ENCODE data around the gene FMN1. TPM values are rescaled to one million over a fixed set of nuclear protein-coding genes. Genes with fewer than 3 reads are reported as not detected.

FMN1 gene
- total and polyA plus RNA-seq, 10 of the 15 experiments (the other 5 are each of a cell fraction or from before 2014, with no cell fraction given) = 0.05 to 0.16 (median 0.08) TPM; not detected in 4

DNA sequence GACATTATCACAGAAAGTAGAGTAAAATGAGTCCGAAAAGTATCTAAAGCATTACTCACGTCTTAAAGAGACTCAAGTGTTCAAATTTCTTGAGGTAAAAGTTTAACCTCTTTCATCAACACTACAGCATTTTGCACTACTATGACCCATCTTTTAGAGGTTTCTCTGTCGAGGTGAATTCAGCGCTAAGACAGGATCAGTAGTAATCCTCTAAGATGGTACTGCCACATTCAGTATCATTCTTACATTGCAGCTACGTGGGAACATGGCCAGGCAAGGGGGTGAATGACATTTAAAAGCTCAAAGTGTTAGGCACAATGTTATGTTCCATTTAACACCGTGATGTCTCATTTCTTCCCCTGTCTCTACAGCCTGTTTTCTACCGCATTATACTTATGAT lies 210.8 kb downstream of the FMN1 start (continued):
- TF ChIP-seq E4F1 (IDR thresholded peaks at IDR 0.05; ENCODE audit: borderline replicate concordance, partially characterized antibody) = no peak
- TF ChIP-seq, protein P1, sequence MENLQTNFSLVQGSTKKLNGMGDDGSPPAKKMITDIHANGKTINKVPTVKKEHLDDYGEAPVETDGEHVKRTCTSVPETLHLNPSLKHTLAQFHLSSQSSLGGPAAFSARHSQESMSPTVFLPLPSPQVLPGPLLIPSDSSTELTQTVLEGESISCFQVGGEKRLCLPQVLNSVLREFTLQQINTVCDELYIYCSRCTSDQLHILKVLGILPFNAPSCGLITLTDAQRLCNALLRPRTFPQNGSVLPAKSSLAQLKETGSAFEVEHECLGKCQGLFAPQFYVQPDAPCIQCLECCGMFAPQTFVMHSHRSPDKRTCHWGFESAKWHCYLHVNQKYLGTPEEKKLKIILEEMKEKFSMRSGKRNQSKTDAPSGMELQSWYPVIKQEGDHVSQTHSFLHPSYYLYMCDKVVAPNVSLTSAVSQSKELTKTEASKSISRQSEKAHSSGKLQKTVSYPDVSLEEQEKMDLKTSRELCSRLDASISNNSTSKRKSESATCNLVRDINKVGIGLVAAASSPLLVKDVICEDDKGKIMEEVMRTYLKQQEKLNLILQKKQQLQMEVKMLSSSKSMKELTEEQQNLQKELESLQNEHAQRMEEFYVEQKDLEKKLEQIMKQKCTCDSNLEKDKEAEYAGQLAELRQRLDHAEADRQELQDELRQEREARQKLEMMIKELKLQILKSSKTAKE (IDR thresholded peaks at IDR 0.05; ENCODE audit: low read depth, poor library complexity, severe bottlenecking) = no peak
- TF ChIP-seq FOS (IDR thresholded peaks at IDR 0.05; ENCODE audit: borderline replicate concordance, extremely low read depth, insufficient read length) = no peak
- TF ChIP-seq NFIC (IDR thresholded peaks at IDR 0.05; ENCODE audit: low read depth, low read length) = no peak

DNA sequence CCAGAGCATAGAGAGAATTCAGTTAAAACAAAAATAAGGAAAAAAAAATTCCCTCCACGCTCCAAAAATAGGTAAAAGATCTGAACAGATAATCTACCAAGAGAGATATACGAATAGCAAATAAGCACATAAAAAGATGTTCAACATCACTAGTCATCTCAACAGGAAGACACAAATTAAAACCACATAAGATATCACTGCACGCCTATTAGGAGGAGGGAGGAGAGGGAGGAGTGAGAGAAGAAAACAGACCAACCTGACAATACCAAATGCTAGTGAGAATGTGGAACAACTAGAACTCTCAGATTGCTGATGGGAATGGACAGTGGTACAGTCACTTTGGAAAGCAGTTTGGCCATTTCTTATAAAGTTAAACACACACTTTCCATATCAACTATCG lies 212.5 kb downstream of the FMN1 start:
- no peak overlapping the region for H3K4me2 ChIP-seq (ENCODE audit: control insufficient read depth, insufficient read depth)
- DNase-seq (ENCODE audit: low read depth, low spot score) = no peak
- H3K9ac ChIP-seq (ENCODE audit: control insufficient read depth, insufficient read depth, low read length) = no peak overlapping the region
- ChIA-PET SMC1A (ENCODE audit: uncharacterized antibody, unreplicated experiment) (no interaction called here), RAD21 (ENCODE audit: unreplicated experiment) (no interaction called here), POLR2A (no interaction called here), CTCF (no interaction called here)
- no peaks in the 10 kb centered on the region for H3K36me3 ChIP-seq (ENCODE audit: control insufficient read depth in 2 of 2, insufficient read depth in 2 of 2, low read length in 1 of 2)
- H3K9me3 ChIP-seq (replicated peaks; ENCODE audit: control insufficient read depth, insufficient read depth, low read length) = no peaks in the 10 kb centered on the region
- H2AFZ ChIP-seq (ENCODE audit: control insufficient read depth, low read depth, low read length) = no peak overlapping the region
- H3K27me3 ChIP-seq (replicated peaks in 1 of 2; ENCODE audit: control insufficient read depth in 2 of 2, insufficient read depth in 2 of 2, low read length in 1 of 2) = no peaks in the 10 kb centered on the region
- FAIRE-seq = no peak
- H3K27ac ChIP-seq (ENCODE audit: control insufficient read depth, insufficient read depth) = no peak overlapping the region
- ATAC-seq = no peak
- no TSS peak for BruUV-seq (replicated peaks)
- intact Hi-C loops (cut with micrococcal nuclease; ENCODE audit: unreplicated experiment) (no loop called here), in situ Hi-C loops (cut with MboI) (no loop called here)
- 34% methylated on average over 4 of the region's 4 CpGs for WGBS (ENCODE audit: insufficient coverage, insufficient replicate concordance, low lambda C conversion rate, missing lambda C conversion rate)
- H3K4me3 ChIP-seq = no peak overlapping the region
- no peaks in the 10 kb centered on the region for H3K4me1 ChIP-seq (ENCODE audit: control insufficient read depth, insufficient read depth, low read length)
- H4K20me1 ChIP-seq (ENCODE audit: control insufficient read depth, insufficient read depth) = no peaks in the 10 kb centered on the region
- H3K79me2 ChIP-seq (ENCODE audit: control insufficient read depth, insufficient read depth, low read length) = no peaks in the 10 kb centered on the region
- TF ChIP-seq BACH1 (IDR thresholded peaks at IDR 0.05; ENCODE audit: borderline replicate concordance) (no peak), PAX8 (IDR thresholded peaks at IDR 0.05) (no peak), POLR2AphosphoS2 (IDR thresholded peaks at IDR 0.05; ENCODE audit: low read depth, low read length) (no peak), CEBPB (IDR thresholded peaks at IDR 0.05; ENCODE audit: borderline replicate concordance in 1 of 2, low read depth in 2 of 2, low read length in 2 of 2) (no peak), ASH2L (IDR thresholded peaks at IDR 0.05; ENCODE audit: borderline replicate concordance, low read depth) (no peak), PAX5 (IDR thresholded peaks at IDR 0.05; ENCODE audit: borderline replicate concordance, low read depth, low read length) (no peak), GATAD2B (conservative IDR thresholded peaks at IDR 0.05; ENCODE audit: low read depth) (no peak), NFIC (IDR thresholded peaks at IDR 0.05; ENCODE audit: low read depth, low read length) (no peak), JUNB (IDR thresholded peaks at IDR 0.05) (no peak), ZNF622 (IDR thresholded peaks at IDR 0.05) (no peak), FOS (IDR thresholded peaks at IDR 0.05; ENCODE audit: borderline replicate concordance, extremely low read depth, insufficient read length) (no peak), ZBED1 (IDR thresholded peaks at IDR 0.05; ENCODE audit: borderline replicate concordance) (no peak), BMI1 (IDR thresholded peaks at IDR 0.05; ENCODE audit: borderline replicate concordance) (no peak)
- TF ChIP-seq, protein P2, sequence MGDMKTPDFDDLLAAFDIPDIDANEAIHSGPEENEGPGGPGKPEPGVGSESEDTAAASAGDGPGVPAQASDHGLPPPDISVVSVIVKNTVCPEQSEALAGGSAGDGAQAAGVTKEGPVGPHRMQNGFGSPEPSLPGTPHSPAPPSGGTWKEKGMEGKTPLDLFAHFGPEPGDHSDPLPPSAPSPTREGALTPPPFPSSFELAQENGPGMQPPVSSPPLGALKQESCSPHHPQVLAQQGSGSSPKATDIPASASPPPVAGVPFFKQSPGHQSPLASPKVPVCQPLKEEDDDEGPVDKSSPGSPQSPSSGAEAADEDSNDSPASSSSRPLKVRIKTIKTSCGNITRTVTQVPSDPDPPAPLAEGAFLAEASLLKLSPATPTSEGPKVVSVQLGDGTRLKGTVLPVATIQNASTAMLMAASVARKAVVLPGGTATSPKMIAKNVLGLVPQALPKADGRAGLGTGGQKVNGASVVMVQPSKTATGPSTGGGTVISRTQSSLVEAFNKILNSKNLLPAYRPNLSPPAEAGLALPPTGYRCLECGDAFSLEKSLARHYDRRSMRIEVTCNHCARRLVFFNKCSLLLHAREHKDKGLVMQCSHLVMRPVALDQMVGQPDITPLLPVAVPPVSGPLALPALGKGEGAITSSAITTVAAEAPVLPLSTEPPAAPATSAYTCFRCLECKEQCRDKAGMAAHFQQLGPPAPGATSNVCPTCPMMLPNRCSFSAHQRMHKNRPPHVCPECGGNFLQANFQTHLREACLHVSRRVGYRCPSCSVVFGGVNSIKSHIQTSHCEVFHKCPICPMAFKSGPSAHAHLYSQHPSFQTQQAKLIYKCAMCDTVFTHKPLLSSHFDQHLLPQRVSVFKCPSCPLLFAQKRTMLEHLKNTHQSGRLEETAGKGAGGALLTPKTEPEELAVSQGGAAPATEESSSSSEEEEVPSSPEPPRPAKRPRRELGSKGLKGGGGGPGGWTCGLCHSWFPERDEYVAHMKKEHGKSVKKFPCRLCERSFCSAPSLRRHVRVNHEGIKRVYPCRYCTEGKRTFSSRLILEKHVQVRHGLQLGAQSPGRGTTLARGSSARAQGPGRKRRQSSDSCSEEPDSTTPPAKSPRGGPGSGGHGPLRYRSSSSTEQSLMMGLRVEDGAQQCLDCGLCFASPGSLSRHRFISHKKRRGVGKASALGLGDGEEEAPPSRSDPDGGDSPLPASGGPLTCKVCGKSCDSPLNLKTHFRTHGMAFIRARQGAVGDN (IDR thresholded peaks at IDR 0.05) = no peak

All from GM12878 (cell line).